ENCODE results near the gene HTR3E. TPM values are rescaled to one million over a fixed set of nuclear protein-coding genes. Genes with fewer than 3 reads are reported as not detected.
"Not testable (repeated sequence)": the region's sequence is repeated elsewhere in the genome, so short reads cannot be mapped to it uniquely, and the experiment has no call there.

The HTR3E gene
- total RNA-seq, 1 donor from 2014 or later, result not detected

- Histone ChIP-seq H3K9me3 (no peaks in the 10 kb centered on the region), H3K4me3 (no peak overlapping the region), H3K4me1 (no peaks in the 10 kb centered on the region), H3K27ac (no peak overlapping the region), H3K27me3 (no peaks in the 10 kb centered on the region), H3K36me3 (no peaks in the 10 kb centered on the region)
- intact Hi-C loops (cut with DNase I), result no loop called here
- TF ChIP-seq, protein P1, sequence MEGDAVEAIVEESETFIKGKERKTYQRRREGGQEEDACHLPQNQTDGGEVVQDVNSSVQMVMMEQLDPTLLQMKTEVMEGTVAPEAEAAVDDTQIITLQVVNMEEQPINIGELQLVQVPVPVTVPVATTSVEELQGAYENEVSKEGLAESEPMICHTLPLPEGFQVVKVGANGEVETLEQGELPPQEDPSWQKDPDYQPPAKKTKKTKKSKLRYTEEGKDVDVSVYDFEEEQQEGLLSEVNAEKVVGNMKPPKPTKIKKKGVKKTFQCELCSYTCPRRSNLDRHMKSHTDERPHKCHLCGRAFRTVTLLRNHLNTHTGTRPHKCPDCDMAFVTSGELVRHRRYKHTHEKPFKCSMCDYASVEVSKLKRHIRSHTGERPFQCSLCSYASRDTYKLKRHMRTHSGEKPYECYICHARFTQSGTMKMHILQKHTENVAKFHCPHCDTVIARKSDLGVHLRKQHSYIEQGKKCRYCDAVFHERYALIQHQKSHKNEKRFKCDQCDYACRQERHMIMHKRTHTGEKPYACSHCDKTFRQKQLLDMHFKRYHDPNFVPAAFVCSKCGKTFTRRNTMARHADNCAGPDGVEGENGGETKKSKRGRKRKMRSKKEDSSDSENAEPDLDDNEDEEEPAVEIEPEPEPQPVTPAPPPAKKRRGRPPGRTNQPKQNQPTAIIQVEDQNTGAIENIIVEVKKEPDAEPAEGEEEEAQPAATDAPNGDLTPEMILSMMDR (IDR thresholded peaks at IDR 0.05), result no peak
- TF ChIP-seq POLR2A (IDR thresholded peaks at IDR 0.05) (no peak), POLR2AphosphoS5 (IDR thresholded peaks at IDR 0.05; ENCODE audit: insufficient read depth in 1 of 2, low read depth in 1 of 2) (no peak)
- DNase-seq (ENCODE audit: extremely low spot score in 2 of 2), result no peak
Measured at GRCh38 chr3:184062637-184063036, 34.2 kb upstream of the HTR3E start.

- TF ChIP-seq POLR2AphosphoS5 (IDR thresholded peaks at IDR 0.05; ENCODE audit: insufficient read depth in 1 of 2, low read depth in 1 of 2) (no peak), POLR2A (IDR thresholded peaks at IDR 0.05) (no peak)
- TF ChIP-seq, protein P1 (IDR thresholded peaks at IDR 0.05), result no peak
- H3K4me3 ChIP-seq, result no peak overlapping the region
- no peaks in the 10 kb centered on the region for H3K27me3 ChIP-seq
- H3K9me3 ChIP-seq, result no peaks in the 10 kb centered on the region
- no peaks in the 10 kb centered on the region for H3K4me1 ChIP-seq
- H3K36me3 ChIP-seq, result no peaks in the 10 kb centered on the region
- no peak for DNase-seq (ENCODE audit: extremely low spot score in 2 of 2)
- no peak overlapping the region for H3K27ac ChIP-seq
- intact Hi-C loops (cut with DNase I), result no loop called here
Measured at GRCh38 chr3:184066211-184066610, 30.7 kb upstream of the HTR3E start.

DNA sequence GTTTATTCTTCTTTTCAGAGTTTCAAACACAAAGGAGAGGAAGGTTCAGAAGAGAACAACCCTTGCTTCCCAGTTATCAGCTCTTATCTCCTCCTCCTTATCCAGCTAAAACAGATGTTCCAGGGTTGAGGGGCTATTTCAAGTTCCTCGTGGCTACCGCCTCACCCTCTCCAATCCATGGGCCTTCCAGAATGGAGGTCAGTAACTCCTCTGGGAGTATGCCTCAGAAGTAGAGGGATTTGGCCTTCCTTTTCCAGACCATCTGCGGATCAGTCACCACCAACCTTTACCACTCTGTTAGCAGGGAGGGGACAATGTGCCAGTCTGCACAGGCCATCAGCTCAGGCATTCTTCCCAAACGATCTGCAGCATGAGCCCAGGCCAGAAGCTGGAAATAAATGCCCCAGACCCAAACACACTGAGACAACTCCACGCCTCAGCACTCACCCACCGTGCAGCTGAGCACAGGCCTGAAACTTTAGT is 29.2 kb upstream of the HTR3E start:
- no peak for TF ChIP-seq POLR2AphosphoS5 (IDR thresholded peaks at IDR 0.05; ENCODE audit: insufficient read depth in 1 of 2, low read depth in 1 of 2)
- TF ChIP-seq POLR2A (IDR thresholded peaks at IDR 0.05), result no peak
- TF ChIP-seq, protein P1 (IDR thresholded peaks at IDR 0.05), result no peak
- DNase-seq (ENCODE audit: extremely low spot score in 2 of 2), result no peak
- Histone ChIP-seq H3K4me1 (no peaks in the 10 kb centered on the region), H3K27me3 (no peaks in the 10 kb centered on the region), H3K27ac (no peak overlapping the region), H3K4me3 (no peak overlapping the region), H3K9me3 (no peaks in the 10 kb centered on the region), H3K36me3 (no peaks in the 10 kb centered on the region)
- intact Hi-C loops (cut with DNase I), result no loop called here

DNA sequence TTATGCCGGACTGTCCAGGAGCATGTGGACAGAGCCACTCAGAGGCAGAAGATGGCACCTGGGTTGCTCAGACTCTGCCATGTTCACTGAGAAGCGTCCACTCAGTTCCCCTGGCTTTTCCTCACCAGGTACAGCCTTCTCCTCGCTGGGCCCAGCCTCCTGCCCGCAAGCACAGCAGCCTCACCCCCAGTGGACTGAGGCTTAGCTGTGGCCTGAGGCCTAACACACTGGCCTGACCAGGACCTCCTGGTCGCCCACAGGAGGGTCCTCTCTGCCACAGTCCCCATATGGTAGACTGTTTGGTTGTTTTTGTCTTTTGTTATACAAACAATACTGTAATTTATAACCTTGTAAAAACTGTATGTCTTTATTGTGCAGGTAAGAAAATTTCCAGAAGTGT is 28.5 kb upstream of the HTR3E start:
- no peak for DNase-seq (ENCODE audit: extremely low spot score in 2 of 2)
- H3K27me3 ChIP-seq, result no peaks in the 10 kb centered on the region
- H3K4me1 ChIP-seq, result no peaks in the 10 kb centered on the region
- no peaks in the 10 kb centered on the region for H3K36me3 ChIP-seq
- TF ChIP-seq, protein P1 (IDR thresholded peaks at IDR 0.05), result no peak
- no peak for TF ChIP-seq POLR2A (IDR thresholded peaks at IDR 0.05)
- TF ChIP-seq POLR2AphosphoS5 (IDR thresholded peaks at IDR 0.05; ENCODE audit: insufficient read depth in 1 of 2, low read depth in 1 of 2), result no peak
- no peak overlapping the region for H3K4me3 ChIP-seq
- intact Hi-C loops (cut with DNase I), result no loop called here
- H3K9me3 ChIP-seq, result no peaks in the 10 kb centered on the region
- H3K27ac ChIP-seq, result no peak overlapping the region

DNA sequence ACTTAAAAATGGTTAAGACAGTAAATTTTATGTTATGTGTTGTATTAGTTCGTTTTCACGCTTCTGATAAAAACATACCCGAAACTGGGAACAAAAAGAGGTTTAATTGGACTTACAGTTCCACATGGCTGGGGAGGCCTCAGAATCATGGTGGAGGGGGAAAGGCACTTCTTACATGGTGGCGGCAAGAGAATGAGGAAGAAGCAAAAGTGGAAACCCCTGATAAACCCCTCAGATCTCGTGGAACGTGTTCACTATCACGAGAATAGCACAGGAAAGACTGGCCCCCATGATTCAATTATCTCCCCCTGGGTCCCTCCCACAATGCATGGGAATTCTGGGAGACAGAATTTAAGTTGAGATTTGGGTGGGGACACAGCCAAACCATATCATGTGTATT is 25.7 kb upstream of the HTR3E start:
- intact Hi-C loops (cut with DNase I); DNase-seq (ENCODE audit: extremely low spot score in 2 of 2): not testable (repeated sequence)

More for the DNA sequence above, 25.7 kb upstream of the HTR3E start:
- not testable (repeated sequence) for H3K27me3 ChIP-seq, H3K4me3 ChIP-seq, H3K9me3 ChIP-seq, H3K4me1 ChIP-seq, H3K27ac ChIP-seq, H3K36me3 ChIP-seq

Measured in vagina (tissue), 2 donors.